OCI-LY1 (cell line): Measurements from ENCODE around the gene RBM45.

ENCODE experiments used
- EZH2 ChIP-seq: fragments of 200-600 bp; sonication (generic), shearing (Covaris generic); IDR thresholded peaks from 2 replicates; pipeline ENCODE4 v1.8.0; 2017; ENCODE audit warnings: borderline replicate concordance, mixed run types, mild to moderate bottlenecking, antibody characterized with exemption, low read length, moderate library complexity, mixed read lengths
- TF ChIP-seq, protein P1 (sequence below): fragments of 200-600 bp; sonication (generic), shearing (Covaris generic); IDR thresholded peaks from 2 replicates; pipeline ENCODE4 v1.5.1; 2017; ENCODE audit warnings: mild to moderate bottlenecking, antibody characterized with exemption, low read length, moderate library complexity, mixed read lengths

DNA sequence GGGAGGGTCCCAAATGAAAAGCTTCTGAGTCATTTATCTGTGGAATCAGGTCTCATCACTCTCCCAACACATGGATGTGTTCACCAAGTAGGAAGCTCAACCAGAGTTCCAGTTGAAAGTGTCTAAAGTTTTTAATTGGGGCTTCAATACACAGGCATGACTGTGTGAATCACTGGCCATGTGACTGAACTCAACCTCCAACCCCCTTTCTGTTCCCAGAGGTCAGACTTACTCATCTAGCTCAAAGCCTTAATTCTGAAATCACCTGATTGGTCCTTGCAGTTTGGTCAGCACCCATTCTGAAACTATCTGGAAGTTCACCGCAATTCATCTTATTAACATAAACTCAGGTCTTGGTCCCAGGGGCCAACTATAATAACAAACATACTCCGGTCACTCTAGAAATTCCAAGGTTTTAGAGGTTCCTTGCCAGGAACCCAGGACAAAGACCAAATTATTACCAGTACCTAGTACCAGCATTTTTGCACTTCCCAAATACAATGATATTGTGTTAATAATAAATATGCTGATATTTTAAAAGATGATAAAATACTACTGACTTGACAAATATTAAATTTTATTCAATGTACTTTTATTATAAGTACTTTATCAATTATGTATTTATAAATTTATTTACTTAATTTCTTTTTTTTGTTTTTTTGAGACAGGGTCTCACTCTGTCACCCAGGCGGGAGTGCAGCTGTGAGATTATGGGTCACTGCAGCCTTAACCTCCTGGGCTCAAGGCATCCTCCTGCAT lies 10.7 kb upstream of the RBM45 start:
- TF ChIP-seq, protein P1, sequence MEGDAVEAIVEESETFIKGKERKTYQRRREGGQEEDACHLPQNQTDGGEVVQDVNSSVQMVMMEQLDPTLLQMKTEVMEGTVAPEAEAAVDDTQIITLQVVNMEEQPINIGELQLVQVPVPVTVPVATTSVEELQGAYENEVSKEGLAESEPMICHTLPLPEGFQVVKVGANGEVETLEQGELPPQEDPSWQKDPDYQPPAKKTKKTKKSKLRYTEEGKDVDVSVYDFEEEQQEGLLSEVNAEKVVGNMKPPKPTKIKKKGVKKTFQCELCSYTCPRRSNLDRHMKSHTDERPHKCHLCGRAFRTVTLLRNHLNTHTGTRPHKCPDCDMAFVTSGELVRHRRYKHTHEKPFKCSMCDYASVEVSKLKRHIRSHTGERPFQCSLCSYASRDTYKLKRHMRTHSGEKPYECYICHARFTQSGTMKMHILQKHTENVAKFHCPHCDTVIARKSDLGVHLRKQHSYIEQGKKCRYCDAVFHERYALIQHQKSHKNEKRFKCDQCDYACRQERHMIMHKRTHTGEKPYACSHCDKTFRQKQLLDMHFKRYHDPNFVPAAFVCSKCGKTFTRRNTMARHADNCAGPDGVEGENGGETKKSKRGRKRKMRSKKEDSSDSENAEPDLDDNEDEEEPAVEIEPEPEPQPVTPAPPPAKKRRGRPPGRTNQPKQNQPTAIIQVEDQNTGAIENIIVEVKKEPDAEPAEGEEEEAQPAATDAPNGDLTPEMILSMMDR, result no peak
- TF ChIP-seq EZH2, result no peak
